Spleen (tissue), 11 donors: Measurements from ENCODE around the gene DGKB. TPM values are rescaled to one million over a fixed set of nuclear protein-coding genes. Genes with fewer than 3 reads are reported as not detected.

Experiments
- DNase-seq: peaks from one replicate; pipeline ENCODE4 v3.0.0-alpha.2; 2020
- H3K27ac ChIP-seq, 8 donors: fragments of 200-600 bp; sonication (generic) in 7 of 8; 1 replicate in 4 of 8; 2 replicates in 4 of 8; pipeline versions ENCODE4 v1.5.0 to v1.8.0; 2016 to 2021; ENCODE audit warnings: inconsistent platforms in 4 of 8, mild to moderate bottlenecking in 4 of 8, moderate library complexity in 1 of 8
- H3K27me3 ChIP-seq, 7 donors: fragments of 200-600 bp; sonication (generic) in 6 of 7; replicated peaks in 1 of 7; 1 replicate in 4 of 7; 2 replicates in 3 of 7; pipeline versions ENCODE4 v1.5.0 to v1.8.0; 2016 to 2021; ENCODE audit warnings: inconsistent platforms in 3 of 7, mild to moderate bottlenecking in 1 of 7
- H3K36me3 ChIP-seq, 6 donors: fragments of 200-600 bp; sonication (generic) in 5 of 6; 1 replicate in 4 of 6; 2 replicates in 2 of 6; pipeline versions ENCODE4 v1.5.0 to v1.8.0; 2016 to 2021; ENCODE audit warnings: inconsistent platforms in 2 of 6
- H3K4me1 ChIP-seq, 6 donors: fragments of 200-600 bp; sonication (generic) in 5 of 6; 1 replicate in 3 of 6; 2 replicates in 3 of 6; pipeline versions ENCODE4 v1.5.0 to v1.8.0; 2016 to 2021; ENCODE audit warnings: inconsistent platforms in 3 of 6
- H3K4me3 ChIP-seq, 8 donors: fragments of 200-600 bp; sonication (generic) in 7 of 8; 1 replicate in 4 of 8; 2 replicates in 4 of 8; pipeline versions ENCODE4 v1.5.0 to v1.8.0; 2016 to 2021; ENCODE audit warnings: inconsistent platforms in 4 of 8, mild to moderate bottlenecking in 4 of 8, moderate library complexity in 2 of 8
- H3K9me3 ChIP-seq, 8 donors: fragments of 200-600 bp; sonication (generic) in 7 of 8; 1 replicate in 4 of 8; 2 replicates in 4 of 8; pipeline versions ENCODE4 v1.5.0 to v1.8.0; 2016 to 2021; ENCODE audit warnings: inconsistent platforms in 4 of 8
- CTCF ChIP-seq, 11 experiments: fragments of 200-600 bp in 7 of 11; fragments of 450-650 bp in 4 of 11; sonication (generic) in 4 of 11; IDR thresholded peaks in 8 of 11; conservative IDR thresholded peaks in 3 of 11; 1 replicate in 7 of 11; 2 replicates in 4 of 11; pipeline versions ENCODE4 v1.4.0 to v1.8.0; 2016 to 2021; ENCODE audit warnings: antibody characterized with exemption in 11 of 11, inconsistent platforms in 4 of 11, mild to moderate bottlenecking in 1 of 11
- POLR2A ChIP-seq, 3 donors: fragments of 450-650 bp; IDR thresholded peaks; one replicate each; pipeline ENCODE4 v1.5.1; 2017; ENCODE audit warnings: antibody characterized with exemption in 3 of 3, mild to moderate bottlenecking in 1 of 3
- POLR2AphosphoS5 ChIP-seq, 3 donors: sonication (generic); formaldehyde crosslinking; IDR thresholded peaks; one replicate each; pipeline ENCODE4 v1.5.1; 2017; ENCODE audit warnings: antibody characterized with exemption in 3 of 3
- WGBS, 5 donors: extraction: QIAGEN DNeasy Blood & Tissue Kit in 3 of 5; methylation state at CpG; one replicate each; pipeline versions ENCODE4 v1.1.5 to v1.1.7; 2013 to 2018; 5-methylcytosine and 5-hydroxymethylcytosine counted together
- intact Hi-C: fragments of 100-400 bp; cut with DNase I; formaldehyde crosslinking; loops from one replicate; pipeline ENCODE4 v1.15.0; 2023; ENCODE audit warnings: low total_unique reads
- polyA plus RNA-seq, 3 donors: library from polyadenylated mRNA; stranded (reverse); fragments of 200-250 nt; gene quantifications; one replicate each; pipeline ENCODE4 v1.2.1, GENCODE V29; 2013
- total RNA-seq, 7 donors: library from RNA; depleted of rRNA in 3 of 7; stranded (reverse); fragments of >200 nt in 3 of 7; fragmentation: NEBNext Ultra II Directional in 4 of 7; extraction: Animal tissue kit (Norgen Biotek cat#: 25700) in 4 of 7; gene quantifications; one replicate each; pipeline versions ENCODE4 v1.1.0 to v1.2.1, GENCODE V29; 2016 to 2021
- donor health status: healthy with polysubstance abuse.
- donor health status: DM: no; HTN: no; CAD: no; lungs with moderate emphysema.
- donor health status: DM: no; HTN: no; CAD: no.
- donor health status: Bipolar disorder and iron deficiency.
- donor health status: healthy.
- donor health status: DM: no; HTN: no; CAD: no.
- donor health status: DM: yes; HTN: yes; CAD: no.

DGKB gene
- total and polyA plus RNA-seq, 10 donors: 0.02 to 0.26 (median 0.03) TPM; not detected in 6

GRCh38 chr7:14891289-14891688 is 11.3 kb downstream of the DGKB start:
- intact Hi-C loops: no loop called here
- 90 to 98% (median 92%) methylated on average over 3 of the region's 3 CpGs for WGBS, 5 donors

GRCh38 chr7:14888962-14889361 is 13.6 kb downstream of the DGKB start:
- H3K9me3 ChIP-seq: no peaks in the 10 kb centered on the region
- no peaks in the 10 kb centered on the region for H3K27me3 ChIP-seq
- intact Hi-C loops: no loop called here
- H3K4me3 ChIP-seq: no peak overlapping the region
- H3K36me3 ChIP-seq: no peaks in the 10 kb centered on the region
- no peak for TF ChIP-seq POLR2A (IDR thresholded peaks at IDR 0.05)
- no peak for TF ChIP-seq CTCF (IDR thresholded peaks at IDR 0.05 in 8 of 11, conservative IDR thresholded peaks at IDR 0.05 in 3 of 11)
- TF ChIP-seq POLR2AphosphoS5 (IDR thresholded peaks at IDR 0.05): no peak
- DNase-seq: no peak
- H3K4me1 ChIP-seq: no peaks in the 10 kb centered on the region
- no peak overlapping the region for H3K27ac ChIP-seq
- WGBS, 5 donors: 52 to 75% (median 66%) methylated on average over 1 of the region's 1 CpG

More at GRCh38 chr7:14891289-14891688, 11.3 kb downstream of the DGKB start:
- no peak for DNase-seq
- Histone ChIP-seq H3K9me3 (no peaks in the 10 kb centered on the region), H3K27me3 (no peaks in the 10 kb centered on the region), H3K4me1 (no peaks in the 10 kb centered on the region), H3K36me3 (no peaks in the 10 kb centered on the region), H3K27ac (no peak overlapping the region), H3K4me3 (no peak overlapping the region)
- TF ChIP-seq POLR2AphosphoS5 (IDR thresholded peaks at IDR 0.05) (no peak), CTCF (IDR thresholded peaks at IDR 0.05 in 8 of 11, conservative IDR thresholded peaks at IDR 0.05 in 3 of 11) (no peak), POLR2A (IDR thresholded peaks at IDR 0.05) (no peak)

GRCh38 chr7:14886533-14886932 is 16.0 kb downstream of the DGKB start:
- Histone ChIP-seq H3K27me3 (no peaks in the 10 kb centered on the region), H3K36me3 (no peaks in the 10 kb centered on the region), H3K9me3 (no peaks in the 10 kb centered on the region), H3K4me3 (no peak overlapping the region), H3K4me1 (no peaks in the 10 kb centered on the region), H3K27ac (no peak overlapping the region)
- 80 to 87% (median 86%) methylated on average over 3 of the region's 3 CpGs for WGBS, 5 donors
- TF ChIP-seq CTCF (IDR thresholded peaks at IDR 0.05 in 8 of 11, conservative IDR thresholded peaks at IDR 0.05 in 3 of 11) (no peak), POLR2A (IDR thresholded peaks at IDR 0.05) (no peak), POLR2AphosphoS5 (IDR thresholded peaks at IDR 0.05) (no peak)
- DNase-seq: no peak
- intact Hi-C loops: no loop called here

GRCh38 chr7:14875941-14876587 is 26.5 kb downstream of the DGKB start:
- Histone ChIP-seq H3K36me3 (no peaks in the 10 kb centered on the region), H3K27ac (no peak overlapping the region), H3K27me3 (no peaks in the 10 kb centered on the region), H3K9me3 (no peaks in the 10 kb centered on the region), H3K4me3 (no peak overlapping the region), H3K4me1 (no peaks in the 10 kb centered on the region)
- 63 to 82% (median 72%) methylated on average over 8 of the region's 8 CpGs for WGBS, 5 donors
- no peak for DNase-seq
- intact Hi-C loops: no loop called here
- no peak for TF ChIP-seq CTCF (IDR thresholded peaks at IDR 0.05 in 8 of 11, conservative IDR thresholded peaks at IDR 0.05 in 3 of 11)
- TF ChIP-seq POLR2A (IDR thresholded peaks at IDR 0.05): no peak
- no peak for TF ChIP-seq POLR2AphosphoS5 (IDR thresholded peaks at IDR 0.05)
